ENCODE results near the gene RHOC. TPM values are rescaled to one million over a fixed set of nuclear protein-coding genes. Genes with fewer than 3 reads are reported as not detected.

Gene RHOC
- total and polyA plus RNA-seq, 8 donors: 44.0 to 105 (median 73.8) TPM

- Histone ChIP-seq H3K27ac (no peak overlapping the region), H3K9me3 (no peaks in the 10 kb centered on the region), H3K4me1 (peaks cover 0 to 11% (median 5%) of the 10 kb centered on the region in 3 donors), H3K36me3 (no peaks in the 10 kb centered on the region), H3K27me3 (no peaks in the 10 kb centered on the region), H3K4me3 (no peak overlapping the region)
- 82 to 84% methylated on average over 9 of the region's 9 CpGs for WGBS, 2 donors
- intact Hi-C loops (cut with DNase I): loop anchor here in 1 of 3 donors (10.0 kb wide), 1 partner anchor 332 kb away; no protein-coding TSS in a partner anchor
- TF ChIP-seq, protein P1, sequence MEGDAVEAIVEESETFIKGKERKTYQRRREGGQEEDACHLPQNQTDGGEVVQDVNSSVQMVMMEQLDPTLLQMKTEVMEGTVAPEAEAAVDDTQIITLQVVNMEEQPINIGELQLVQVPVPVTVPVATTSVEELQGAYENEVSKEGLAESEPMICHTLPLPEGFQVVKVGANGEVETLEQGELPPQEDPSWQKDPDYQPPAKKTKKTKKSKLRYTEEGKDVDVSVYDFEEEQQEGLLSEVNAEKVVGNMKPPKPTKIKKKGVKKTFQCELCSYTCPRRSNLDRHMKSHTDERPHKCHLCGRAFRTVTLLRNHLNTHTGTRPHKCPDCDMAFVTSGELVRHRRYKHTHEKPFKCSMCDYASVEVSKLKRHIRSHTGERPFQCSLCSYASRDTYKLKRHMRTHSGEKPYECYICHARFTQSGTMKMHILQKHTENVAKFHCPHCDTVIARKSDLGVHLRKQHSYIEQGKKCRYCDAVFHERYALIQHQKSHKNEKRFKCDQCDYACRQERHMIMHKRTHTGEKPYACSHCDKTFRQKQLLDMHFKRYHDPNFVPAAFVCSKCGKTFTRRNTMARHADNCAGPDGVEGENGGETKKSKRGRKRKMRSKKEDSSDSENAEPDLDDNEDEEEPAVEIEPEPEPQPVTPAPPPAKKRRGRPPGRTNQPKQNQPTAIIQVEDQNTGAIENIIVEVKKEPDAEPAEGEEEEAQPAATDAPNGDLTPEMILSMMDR (IDR thresholded peaks at IDR 0.05): no peak
- peak in 1 of 6 donors; percentile 38 for DNase-seq
- no peak for ATAC-seq
- FAIRE-seq: no peak
These were observed 5.8 kb upstream of the RHOC start for GRCh38 chr1:112712701-112713128.

DNA sequence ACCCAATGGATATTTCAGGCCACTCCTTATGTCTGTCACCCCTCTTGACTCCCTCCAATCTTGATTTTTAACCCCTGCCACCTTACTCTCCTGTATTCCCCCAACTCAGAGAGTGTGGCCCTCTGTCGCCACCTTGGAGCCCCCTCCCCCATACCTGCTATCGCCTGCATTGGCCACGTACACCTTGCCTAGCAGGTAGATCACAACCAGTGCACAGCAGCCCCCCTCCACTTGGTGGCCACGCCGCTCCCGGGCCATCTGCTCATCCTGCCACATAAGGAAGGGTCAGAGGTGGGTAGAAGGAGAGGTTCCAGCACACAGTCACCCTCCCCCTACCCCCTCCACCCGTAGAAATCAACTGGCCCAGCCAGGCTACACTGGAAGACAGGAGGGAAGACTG lies 5.3 kb upstream of the RHOC start:
- peaks cover 0 to 14% (median 5%) of the 10 kb centered on the region in 3 donors for H3K4me1 ChIP-seq
- DNase-seq: peak in 1 of 6 donors; percentile 57
- TF ChIP-seq, protein P1 (IDR thresholded peaks at IDR 0.05): no peak

GRCh38 chr1:112711670-112712069 lies 4.7 kb upstream of the RHOC start:
- ATAC-seq: no peak
- no peak for FAIRE-seq
- H3K9me3 ChIP-seq: no peaks in the 10 kb centered on the region
- DNase-seq: peak in 1 of 6 donors; percentile 51
- H3K27me3 ChIP-seq: no peaks in the 10 kb centered on the region
- H3K4me3 ChIP-seq: no peak overlapping the region
- 89 to 92% methylated on average over 11 of the region's 11 CpGs for WGBS, 2 donors
- TF ChIP-seq, protein P1 (IDR thresholded peaks at IDR 0.05): no peak
- no peak overlapping the region for H3K27ac ChIP-seq
- intact Hi-C loops (cut with DNase I): loop anchor here in 1 of 3 donors (10.0 kb wide), 1 partner anchor 333 kb away; no protein-coding TSS in a partner anchor
- H3K36me3 ChIP-seq: no peaks in the 10 kb centered on the region
- H3K4me1 ChIP-seq: peaks cover 0 to 14% (median 5%) of the 10 kb centered on the region in 3 donors

More for the DNA sequence above, 5.3 kb upstream of the RHOC start:
- Histone ChIP-seq H3K27me3 (no peaks in the 10 kb centered on the region), H3K4me3 (no peak overlapping the region), H3K9me3 (no peaks in the 10 kb centered on the region), H3K36me3 (no peaks in the 10 kb centered on the region), H3K27ac (no peak overlapping the region)
- FAIRE-seq: no peak
- WGBS, 2 donors: 83 to 88% methylated on average over 7 of the region's 7 CpGs
- intact Hi-C loops (cut with DNase I): loop anchor here in 1 of 3 donors (10.0 kb wide), 1 partner anchor 333 kb away; no protein-coding TSS in a partner anchor
- no peak for ATAC-seq

GRCh38 chr1:112711041-112711440 lies 4.1 kb upstream of the RHOC start:
- Histone ChIP-seq H3K4me1 (peaks cover 0 to 14% (median 5%) of the 10 kb centered on the region in 3 donors), H3K4me3 (no peak overlapping the region), H3K9me3 (no peaks in the 10 kb centered on the region), H3K27ac (no peak overlapping the region), H3K36me3 (no peaks in the 10 kb centered on the region), H3K27me3 (no peaks in the 10 kb centered on the region)
- WGBS, 2 donors: 81 to 82% methylated on average over 7 of the region's 7 CpGs
- FAIRE-seq (no peak), DNase-seq (no peak), ATAC-seq (no peak)
- intact Hi-C loops (cut with DNase I): loop anchor here in 1 of 3 donors (10.0 kb wide), 1 partner anchor 334 kb away; no protein-coding TSS in a partner anchor
- TF ChIP-seq, protein P1 (IDR thresholded peaks at IDR 0.05): no peak

GRCh38 chr1:112710586-112710985 lies 3.7 kb upstream of the RHOC start:
- TF ChIP-seq, protein P1 (IDR thresholded peaks at IDR 0.05): no peak
- Histone ChIP-seq H3K27me3 (no peaks in the 10 kb centered on the region), H3K27ac (no peak overlapping the region), H3K4me3 (no peak overlapping the region), H3K4me1 (peaks cover 0 to 19% (median 5%) of the 10 kb centered on the region in 3 donors), H3K9me3 (no peaks in the 10 kb centered on the region), H3K36me3 (no peaks in the 10 kb centered on the region)
- ATAC-seq: no peak
- intact Hi-C loops (cut with DNase I): loop anchor here in 1 of 3 donors (10.0 kb wide), 1 partner anchor 334 kb away; no protein-coding TSS in a partner anchor
- FAIRE-seq: no peak
- DNase-seq: no peak
- WGBS, 2 donors: 83 to 89% methylated on average over 3 of the region's 3 CpGs

Data from pancreas (tissue), 10 donors.